Naive thymus-derived CD4-positive, alpha-beta T cell (primary cell): Measurements from ENCODE around the gene DNAAF1. TPM values are rescaled to one million over a fixed set of nuclear protein-coding genes. Genes with fewer than 3 reads are reported as not detected.
"Not testable (repeated sequence)": the region's sequence is repeated elsewhere in the genome, so short reads cannot be mapped to it uniquely, and the experiment has no call there.

Experiments
- ATAC-seq: fragments of 150-1000 bp; cut with Tn5 transposase; 2 replicates; pipeline ENCODE4 v1.10.0; 2021; ENCODE audit warnings: mild to moderate bottlenecking, moderate library complexity
- CTCF ChIA-PET: fragments of 350-600 bp; sonication (Branson Sonifier 250); formaldehyde crosslinking; loops from one replicate; lab custom pipeline; 2021; ENCODE audit warnings: antibody characterized with exemption; lab: Charles Lee
- POLR2A ChIA-PET: fragments of 350-600 bp; sonication (Branson Sonifier 250); formaldehyde crosslinking; loops from one replicate; lab custom pipeline; 2021; ENCODE audit warnings: antibody characterized with exemption, inconsistent platforms; lab: Charles Lee
- DNase-seq, 9 donors: peaks; one replicate each; pipeline versions ENCODE4 v3.0.0 to v3.0.0-alpha.2; 2020 to 2022; ENCODE audit warnings: mixed read lengths in 1 of 9
- H3K27ac ChIP-seq: one replicate; pipeline ENCODE4 v1.7.0; 2013; ENCODE audit warnings: mild to moderate bottlenecking, low read depth, low read length, moderate library complexity
- H3K27me3 ChIP-seq, 2 donors: one replicate each; pipeline ENCODE4 v1.7.0; 2013; ENCODE audit warnings: low read length in 2 of 2, mild to moderate bottlenecking in 2 of 2, moderate library complexity in 2 of 2; ENCODE audit not compliant: control insufficient read depth in 2 of 2, insufficient read depth in 2 of 2
- H3K36me3 ChIP-seq, 3 experiments: 1 replicate in 2 of 3; 2 replicates in 1 of 3; pipeline ENCODE4 v1.7.0; 2013; ENCODE audit warnings: low read length in 3 of 3, mild to moderate bottlenecking in 3 of 3, moderate library complexity in 1 of 3; ENCODE audit not compliant: insufficient read depth in 3 of 3, control insufficient read depth in 2 of 3
- H3K4me1 ChIP-seq, 2 donors: one replicate each; pipeline ENCODE4 v1.7.0; 2013; ENCODE audit warnings: low read length in 2 of 2, mild to moderate bottlenecking in 2 of 2, moderate library complexity in 1 of 2; ENCODE audit not compliant: control insufficient read depth in 2 of 2, insufficient read depth in 2 of 2
- H3K4me3 ChIP-seq: 2 replicates; pipeline ENCODE4 v1.7.0; 2013; ENCODE audit warnings: mild to moderate bottlenecking, low read length
- H3K9me3 ChIP-seq, 3 experiments: 1 replicate in 2 of 3; 2 replicates in 1 of 3; pipeline ENCODE4 v1.7.0; 2013; ENCODE audit warnings: low read length in 3 of 3; ENCODE audit not compliant: control insufficient read depth in 2 of 3
- H3K27ac Mint-ChIP-seq, 9 donors: one replicate each; pipeline ENCODE4 v1.8.0; 2020 to 2022; ENCODE audit warnings: mixed read lengths in 9 of 9, mild to moderate bottlenecking in 8 of 9, moderate library complexity in 5 of 9, inconsistent platforms in 2 of 9
- H3K27me3 Mint-ChIP-seq, 5 donors: one replicate each; pipeline ENCODE4 v1.8.0; 2021 to 2022; ENCODE audit warnings: mixed read lengths in 5 of 5, mild to moderate bottlenecking in 1 of 5
- H3K36me3 Mint-ChIP-seq, 5 donors: one replicate each; pipeline ENCODE4 v1.8.0; 2020 to 2022; ENCODE audit warnings: mixed read lengths in 5 of 5, mild to moderate bottlenecking in 3 of 5, inconsistent platforms in 1 of 5
- H3K4me1 Mint-ChIP-seq, 7 donors: one replicate each; pipeline ENCODE4 v1.8.0; 2020 to 2022; ENCODE audit warnings: mixed read lengths in 7 of 7, mild to moderate bottlenecking in 3 of 7, inconsistent platforms in 1 of 7
- H3K4me3 Mint-ChIP-seq, 10 donors: one replicate each; pipeline ENCODE4 v1.8.0; 2020 to 2022; ENCODE audit warnings: mild to moderate bottlenecking in 10 of 10, mixed read lengths in 10 of 10, moderate library complexity in 6 of 10, inconsistent platforms in 2 of 10
- H3K9me3 Mint-ChIP-seq, 11 donors: one replicate each; pipeline ENCODE4 v1.8.0; 2020 to 2022; ENCODE audit warnings: mixed read lengths in 11 of 11, mild to moderate bottlenecking in 4 of 11, inconsistent platforms in 1 of 11, moderate library complexity in 1 of 11
- intact Hi-C, 2 donors: fragments of 100-400 bp; cut with micrococcal nuclease; formaldehyde crosslinking; loops; one replicate each; pipeline ENCODE4 v1.15.1; 2023
- polyA plus RNA-seq, 2 donors: library from polyadenylated mRNA; unstranded; fragments of 300-500 nt; fragmentation: Illumina TruSeq; gene quantifications; one replicate each; pipeline ENCODE4 v1.2.3, GENCODE V29; 2021
- total RNA-seq, 6 experiments: library from RNA in 5 of 6; stranded (reverse) in 5 of 6; gene quantifications; 1 replicate in 5 of 6; 2 replicates in 1 of 6; pipeline ENCODE4 v1.2.3 and lab custom pipeline; 2021 to 2026

Gene DNAAF1
- total and polyA plus RNA-seq, 7 experiments from 2014 or later, result 0.06 to 2.2 (median 0.38) TPM; not detected in 3

DNA sequence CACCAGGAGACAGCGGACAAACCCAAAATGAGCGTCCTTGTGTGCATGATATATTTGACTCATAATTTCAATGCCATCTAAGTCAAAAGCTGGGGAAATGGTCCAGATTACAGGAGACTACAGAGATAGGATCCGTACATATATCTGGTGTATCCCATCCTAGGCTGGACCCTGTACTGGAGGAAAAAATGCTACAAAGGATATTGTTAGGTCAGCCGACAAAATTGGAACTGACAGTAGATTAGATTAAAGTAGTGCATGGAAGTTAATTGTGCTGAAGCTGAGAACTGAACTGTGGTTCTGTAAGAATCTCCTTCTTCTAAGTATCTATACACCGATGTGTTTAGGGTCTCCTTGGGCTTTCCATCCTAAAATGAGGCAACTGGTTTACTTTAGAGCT lies 70.4 kb downstream of the DNAAF1 start:
- no peak overlapping the region for H3K4me3 Mint-ChIP-seq
- ChIA-PET CTCF (no interaction called here), POLR2A (interaction anchor here (0.6 kb wide), 1 partner anchor 54 kb away, joined by 3 read pairs; no protein-coding TSS in a partner anchor)
- Histone ChIP-seq H3K27ac (no peak overlapping the region), H3K4me1 (no peaks in the 10 kb centered on the region), H3K4me3 (no peak overlapping the region), H3K27me3 (no peaks in the 10 kb centered on the region), H3K36me3 (no peaks in the 10 kb centered on the region), H3K9me3 (no peaks in the 10 kb centered on the region)
- H3K4me1 Mint-ChIP-seq, result no peaks in the 10 kb centered on the region
- ATAC-seq, result no peak
- no peak for DNase-seq
- H3K27ac Mint-ChIP-seq, result no peak overlapping the region
- intact Hi-C loops, result no loop called here
- H3K27me3 Mint-ChIP-seq, result no peaks in the 10 kb centered on the region
- no peaks in the 10 kb centered on the region for H3K36me3 Mint-ChIP-seq
- no peaks in the 10 kb centered on the region for H3K9me3 Mint-ChIP-seq

DNA sequence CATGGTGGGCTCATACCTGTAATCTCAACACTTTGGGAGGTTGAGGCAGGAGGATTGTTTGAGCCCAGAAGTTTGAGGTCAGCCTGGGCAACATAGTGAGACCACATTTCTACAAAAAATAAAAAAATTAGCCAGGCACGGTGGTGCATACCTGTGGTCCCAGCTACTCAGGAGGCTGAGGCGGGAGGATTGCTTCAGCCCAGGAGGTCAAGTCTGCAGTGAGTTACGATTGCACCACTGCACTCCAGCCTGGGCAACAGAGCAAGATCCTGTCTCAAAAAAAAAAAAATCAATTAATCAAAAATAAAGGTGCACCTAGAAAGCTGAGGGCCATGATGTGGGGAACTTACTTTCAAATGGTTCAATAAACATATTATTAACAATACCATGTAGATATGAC lies 71.0 kb downstream of the DNAAF1 start:
- POLR2A ChIA-PET, H3K4me1 Mint-ChIP-seq, H3K27ac ChIP-seq, H3K36me3 ChIP-seq, intact Hi-C loops, H3K27me3 ChIP-seq, H3K4me3 Mint-ChIP-seq, H3K36me3 Mint-ChIP-seq, ATAC-seq, H3K9me3 Mint-ChIP-seq, H3K9me3 ChIP-seq, H3K27ac Mint-ChIP-seq, DNase-seq, H3K27me3 Mint-ChIP-seq, CTCF ChIA-PET, H3K4me1 ChIP-seq, H3K4me3 ChIP-seq: not testable (repeated sequence)

DNA sequence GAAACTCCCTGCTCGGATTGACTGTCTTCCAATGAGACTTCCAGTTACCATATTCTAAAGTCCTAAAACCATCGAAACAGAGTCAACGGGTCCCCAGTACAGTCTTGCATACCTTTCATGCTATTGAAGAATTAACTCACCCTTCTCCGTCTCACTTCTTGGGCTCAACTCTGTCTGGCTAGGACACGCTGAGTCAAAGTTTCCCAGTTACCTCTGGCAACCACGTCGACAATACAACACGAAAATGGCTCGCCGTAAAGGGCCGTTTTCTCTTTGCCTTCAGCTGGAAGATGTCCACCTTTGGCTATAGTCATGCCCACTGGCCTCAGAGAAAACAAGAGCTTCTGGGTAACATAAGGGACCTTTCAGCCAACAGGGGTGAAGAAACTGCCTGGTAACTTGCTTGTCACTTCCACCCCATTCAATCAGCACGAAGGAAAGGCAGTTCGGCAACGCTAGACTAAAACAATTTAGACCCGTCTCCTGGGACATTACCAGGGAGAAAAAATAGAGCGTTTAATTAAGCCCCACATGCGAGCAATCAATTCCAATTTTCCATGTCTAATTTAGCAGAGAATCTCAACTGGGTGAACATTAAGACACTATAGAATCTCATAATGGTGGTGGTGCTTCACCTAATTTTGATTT lies 73.2 kb downstream of the DNAAF1 start:
- Mint-ChIP-seq H3K27ac (no peak overlapping the region), H3K4me3 (no peak overlapping the region), H3K36me3 (no peaks in the 10 kb centered on the region), H3K9me3 (no peaks in the 10 kb centered on the region), H3K27me3 (peaks cover 0 to 3% (median 0%) of the 10 kb centered on the region in 5 donors), H3K4me1 (no peaks in the 10 kb centered on the region)
- Histone ChIP-seq H3K4me1 (no peaks in the 10 kb centered on the region), H3K27ac (no peak overlapping the region), H3K9me3 (no peaks in the 10 kb centered on the region), H3K4me3 (no peak overlapping the region), H3K27me3 (no peaks in the 10 kb centered on the region), H3K36me3 (no peaks in the 10 kb centered on the region)
- no peak for ATAC-seq
- ChIA-PET POLR2A (no interaction called here), CTCF (no interaction called here)
- intact Hi-C loops, result no loop called here
- no peak for DNase-seq

DNA sequence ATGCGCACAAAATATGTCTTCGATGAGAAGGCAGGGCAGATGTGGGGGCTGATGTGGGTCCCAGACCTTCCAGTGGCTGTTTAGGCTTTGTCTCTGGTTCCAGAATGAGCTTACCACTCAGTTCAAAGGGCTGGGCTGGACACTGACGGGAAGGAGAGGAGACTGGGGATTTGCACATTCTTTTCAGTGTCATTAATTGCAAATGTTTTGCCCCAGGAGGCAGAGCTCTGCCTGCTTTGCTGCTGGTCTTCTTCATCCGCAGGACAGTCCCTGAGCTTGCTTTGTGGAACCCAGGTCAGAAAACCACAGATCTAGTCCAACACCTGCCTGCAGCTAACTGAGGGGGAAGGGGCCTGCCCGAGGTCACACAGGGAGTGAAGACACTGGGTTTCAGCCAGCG lies 73.8 kb downstream of the DNAAF1 start:
- ATAC-seq, result no peak

DNA sequence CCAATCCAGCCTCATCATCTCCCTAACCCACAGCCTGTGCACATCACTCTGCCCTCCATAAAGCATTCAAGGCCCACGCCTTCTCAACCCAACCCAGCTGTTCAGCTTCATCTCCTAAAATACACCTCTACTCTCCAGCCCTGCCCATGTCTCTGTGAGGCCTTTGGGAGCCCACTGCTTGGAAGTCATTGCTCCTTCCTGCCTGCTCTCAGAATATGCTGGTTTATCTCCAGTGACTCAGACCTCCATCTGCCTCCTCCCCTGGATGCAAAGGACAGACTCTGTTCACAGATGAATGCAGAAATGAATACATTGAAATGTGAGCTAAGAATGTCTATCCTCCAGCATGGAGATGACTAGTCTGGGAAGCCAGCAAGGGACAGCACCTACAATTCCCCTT lies 75.7 kb downstream of the DNAAF1 start:
- peaks cover 0 to 6% (median 4%) of the 10 kb centered on the region in 5 donors for H3K27me3 Mint-ChIP-seq
- no peaks in the 10 kb centered on the region for H3K27me3 ChIP-seq
- no peak overlapping the region for H3K27ac Mint-ChIP-seq
- ChIA-PET POLR2A (no interaction called here), CTCF (no interaction called here)
- H3K27ac ChIP-seq, result no peak overlapping the region
- H3K36me3 ChIP-seq, result no peaks in the 10 kb centered on the region
- H3K4me1 Mint-ChIP-seq, result no peaks in the 10 kb centered on the region
- ATAC-seq (no peak), DNase-seq (no peak)
- no peaks in the 10 kb centered on the region for H3K9me3 ChIP-seq
- no peaks in the 10 kb centered on the region for H3K4me1 ChIP-seq
- no peaks in the 10 kb centered on the region for H3K9me3 Mint-ChIP-seq
- H3K4me3 ChIP-seq, result no peak overlapping the region
- H3K36me3 Mint-ChIP-seq, result no peaks in the 10 kb centered on the region
- intact Hi-C loops, result no loop called here
- H3K4me3 Mint-ChIP-seq, result no peak overlapping the region

More for the DNA sequence above, 73.8 kb downstream of the DNAAF1 start:
- Mint-ChIP-seq H3K4me1 (no peaks in the 10 kb centered on the region), H3K9me3 (no peaks in the 10 kb centered on the region), H3K27ac (no peak overlapping the region), H3K4me3 (no peak overlapping the region), H3K36me3 (no peaks in the 10 kb centered on the region), H3K27me3 (peaks cover 0 to 3% (median 0%) of the 10 kb centered on the region in 5 donors)
- no peaks in the 10 kb centered on the region for H3K27me3 ChIP-seq
- DNase-seq, result no peak
- no peaks in the 10 kb centered on the region for H3K9me3 ChIP-seq
- H3K36me3 ChIP-seq, result no peaks in the 10 kb centered on the region
- H3K27ac ChIP-seq, result no peak overlapping the region
- intact Hi-C loops, result no loop called here
- POLR2A ChIA-PET, result no interaction called here
- CTCF ChIA-PET, result no interaction called here
- no peaks in the 10 kb centered on the region for H3K4me1 ChIP-seq
- H3K4me3 ChIP-seq, result no peak overlapping the region

DNA sequence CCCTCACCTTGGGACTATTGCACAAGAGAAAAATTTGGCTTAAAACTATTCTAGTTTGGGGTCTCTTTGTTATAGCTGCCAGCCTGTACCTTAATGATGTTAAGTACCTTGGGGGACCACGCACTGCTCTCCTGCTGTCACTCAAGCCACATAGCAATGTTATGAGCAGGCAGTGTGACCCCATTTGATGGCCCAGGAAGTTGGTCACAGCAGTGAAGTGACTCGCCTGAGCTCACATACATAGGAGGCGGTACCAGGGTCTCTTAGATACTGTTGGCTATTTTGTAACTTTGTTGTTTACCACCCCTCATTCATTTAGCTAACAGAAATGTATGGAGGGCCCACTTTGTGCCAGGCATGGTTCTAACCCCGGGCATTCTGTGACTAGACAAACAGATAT lies 78.3 kb downstream of the DNAAF1 start:
- Mint-ChIP-seq H3K4me3 (no peak overlapping the region), H3K36me3 (no peaks in the 10 kb centered on the region), H3K4me1 (no peaks in the 10 kb centered on the region), H3K9me3 (no peaks in the 10 kb centered on the region), H3K27ac (no peak overlapping the region), H3K27me3 (peaks cover 4 to 20% (median 16%) of the 10 kb centered on the region in 5 donors)
- H3K9me3 ChIP-seq, result no peaks in the 10 kb centered on the region
- ChIA-PET CTCF (interaction anchor here (0.6 kb wide), 1 partner anchor 309 kb away, joined by 3 read pairs; no protein-coding TSS in a partner anchor), POLR2A (no interaction called here)
- no peaks in the 10 kb centered on the region for H3K36me3 ChIP-seq
- H3K4me3 ChIP-seq, result no peak overlapping the region
- no peaks in the 10 kb centered on the region for H3K27me3 ChIP-seq
- intact Hi-C loops, result no loop called here
- no peaks in the 10 kb centered on the region for H3K4me1 ChIP-seq
- H3K27ac ChIP-seq, result no peak overlapping the region
- no peak for DNase-seq
- ATAC-seq, result no peak

DNA sequence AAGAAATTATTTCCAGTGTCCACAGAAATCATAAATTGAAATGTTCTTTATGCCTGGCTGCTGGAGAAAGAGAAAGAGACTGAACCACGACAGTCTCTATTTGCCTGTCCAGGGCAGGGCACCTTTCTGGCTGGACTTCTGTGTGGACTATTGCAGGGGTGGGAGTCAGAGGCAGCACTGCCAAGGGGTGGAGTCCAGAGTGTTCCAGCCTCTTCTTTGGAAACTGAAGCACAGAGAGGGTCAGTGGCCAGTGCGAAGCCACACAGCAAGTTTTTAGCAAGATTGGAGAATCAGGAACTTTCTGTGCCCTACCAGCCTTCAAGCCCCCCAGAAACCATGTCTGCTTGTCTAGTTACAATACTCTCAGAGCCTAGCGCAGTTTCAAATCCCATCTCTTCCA lies 79.4 kb downstream of the DNAAF1 start:
- H3K4me3 ChIP-seq, result no peak overlapping the region
- POLR2A ChIA-PET, result no interaction called here
- no peak for DNase-seq
- Mint-ChIP-seq H3K9me3 (no peaks in the 10 kb centered on the region), H3K27ac (no peak overlapping the region), H3K36me3 (no peaks in the 10 kb centered on the region), H3K27me3 (peaks cover 4 to 27% (median 16%) of the 10 kb centered on the region in 5 donors), H3K4me3 (no peak overlapping the region), H3K4me1 (no peaks in the 10 kb centered on the region)
- no peaks in the 10 kb centered on the region for H3K9me3 ChIP-seq
- H3K27me3 ChIP-seq, result no peaks in the 10 kb centered on the region
- no peaks in the 10 kb centered on the region for H3K36me3 ChIP-seq
- CTCF ChIA-PET, result no interaction called here
- no peaks in the 10 kb centered on the region for H3K4me1 ChIP-seq
- H3K27ac ChIP-seq, result no peak overlapping the region
- intact Hi-C loops, result no loop called here
- no peak for ATAC-seq
